OCI-LY7 (cell line): ENCODE results near the gene KLHL17.

Experiments used
- CTCF ChIP-seq: fragments of 200-600 bp; sonication (generic); conservative IDR thresholded peaks from 2 replicates; pipeline ENCODE4 v1.5.1; 2014; ENCODE audit warnings: mild to moderate bottlenecking, antibody characterized with exemption, low read length, moderate library complexity, mixed read lengths
- EZH2phosphoT487 ChIP-seq: fragments of 200-600 bp; sonication (generic); IDR thresholded peaks from 2 replicates; pipeline ENCODE4 v1.6.1; 2018; ENCODE audit warnings: low read depth, borderline replicate concordance, mild to moderate bottlenecking, mixed run types, antibody characterized with exemption, low read length, moderate library complexity, mixed read lengths

GRCh38 chr1:962381-963300, 2.3 kb downstream of the KLHL17 start:
- TF ChIP-seq CTCF (no peak), EZH2phosphoT487 (no peak)
